Right lobe of liver (tissue), 4 donors: ENCODE results near the gene RMND1.

ENCODE experiments used
- CTCF ChIP-seq, 4 donors: fragments of 200-600 bp in 3 of 4; fragments of 450-650 bp in 1 of 4; IDR thresholded peaks; one replicate each; pipeline versions ENCODE4 v1.5.1 to v1.8.0; 2016 to 2022; ENCODE audit warnings: antibody characterized with exemption in 4 of 4, mild to moderate bottlenecking in 2 of 4
- POLR2A ChIP-seq: fragments of 450-650 bp; IDR thresholded peaks from one replicate; pipeline ENCODE4 v1.6.1; 2017; ENCODE audit warnings: antibody characterized with exemption, mild to moderate bottlenecking
- donor health status: DM: no; HTN: no; CAD: no.
- donor health status: DM: no; HTN: no; CAD: no.
- donor health status: DM: no; HTN: yes; CAD: no.

DNA sequence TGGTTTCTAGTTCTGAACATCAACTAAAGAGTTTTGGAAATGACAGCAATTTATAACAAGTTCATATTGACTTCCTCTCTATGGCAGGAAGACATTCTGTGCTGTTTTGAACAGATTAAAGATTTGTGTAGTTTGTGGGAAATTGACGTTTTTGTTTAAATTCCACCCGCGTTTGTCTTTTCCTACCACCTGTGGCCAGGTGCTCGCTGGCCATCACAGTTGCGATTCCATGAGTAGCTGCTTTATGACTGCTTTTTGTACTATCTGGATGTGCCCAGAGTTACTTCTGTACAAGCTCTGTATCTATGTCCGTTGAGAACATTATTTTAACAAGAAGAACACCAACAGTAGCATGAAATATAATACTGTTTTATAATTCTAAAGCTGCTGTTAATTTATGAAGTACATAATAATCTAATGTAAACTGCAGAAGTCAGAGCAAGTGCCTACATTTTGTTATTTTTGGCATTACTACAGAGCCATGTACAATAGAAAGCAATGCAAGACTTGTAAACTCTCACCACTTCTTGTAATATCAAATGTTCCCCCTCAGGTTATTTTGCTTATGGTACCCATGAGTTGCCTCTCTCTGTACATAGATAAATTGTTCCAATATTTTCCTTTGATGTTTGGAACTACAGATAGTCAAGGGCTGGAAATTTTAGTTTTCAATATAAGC lies 94.0 kb downstream of the RMND1 start:
- TF ChIP-seq CTCF (IDR thresholded peaks at IDR 0.05) (no peak), POLR2A (no peak)
